Breast epithelium (tissue), 3 donors: ENCODE measurements around the gene BCAR1.

Experiments
- POLR2A ChIP-seq: fragments of 450-650 bp; IDR thresholded peaks from one replicate; pipeline ENCODE4 v1.6.1; 2016; ENCODE audit warnings: antibody characterized with exemption, mild to moderate bottlenecking, moderate library complexity
- TF ChIP-seq, protein P1 (sequence below), 3 donors: fragments of 450-650 bp; IDR thresholded peaks; one replicate each; pipeline ENCODE4 v1.5.1; 2016 to 2017; ENCODE audit warnings: antibody characterized with exemption in 3 of 3, mild to moderate bottlenecking in 3 of 3, moderate library complexity in 3 of 3

GRCh38 chr16:75293772-75294171 is 42.3 kb upstream of the BCAR1 start:
- TF ChIP-seq, protein P1, sequence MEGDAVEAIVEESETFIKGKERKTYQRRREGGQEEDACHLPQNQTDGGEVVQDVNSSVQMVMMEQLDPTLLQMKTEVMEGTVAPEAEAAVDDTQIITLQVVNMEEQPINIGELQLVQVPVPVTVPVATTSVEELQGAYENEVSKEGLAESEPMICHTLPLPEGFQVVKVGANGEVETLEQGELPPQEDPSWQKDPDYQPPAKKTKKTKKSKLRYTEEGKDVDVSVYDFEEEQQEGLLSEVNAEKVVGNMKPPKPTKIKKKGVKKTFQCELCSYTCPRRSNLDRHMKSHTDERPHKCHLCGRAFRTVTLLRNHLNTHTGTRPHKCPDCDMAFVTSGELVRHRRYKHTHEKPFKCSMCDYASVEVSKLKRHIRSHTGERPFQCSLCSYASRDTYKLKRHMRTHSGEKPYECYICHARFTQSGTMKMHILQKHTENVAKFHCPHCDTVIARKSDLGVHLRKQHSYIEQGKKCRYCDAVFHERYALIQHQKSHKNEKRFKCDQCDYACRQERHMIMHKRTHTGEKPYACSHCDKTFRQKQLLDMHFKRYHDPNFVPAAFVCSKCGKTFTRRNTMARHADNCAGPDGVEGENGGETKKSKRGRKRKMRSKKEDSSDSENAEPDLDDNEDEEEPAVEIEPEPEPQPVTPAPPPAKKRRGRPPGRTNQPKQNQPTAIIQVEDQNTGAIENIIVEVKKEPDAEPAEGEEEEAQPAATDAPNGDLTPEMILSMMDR (IDR thresholded peaks at IDR 0.05) = no peak
- TF ChIP-seq POLR2A = no peak
